Measurements from ENCODE around the gene DNALI1.

DNALI1 gene

DNA sequence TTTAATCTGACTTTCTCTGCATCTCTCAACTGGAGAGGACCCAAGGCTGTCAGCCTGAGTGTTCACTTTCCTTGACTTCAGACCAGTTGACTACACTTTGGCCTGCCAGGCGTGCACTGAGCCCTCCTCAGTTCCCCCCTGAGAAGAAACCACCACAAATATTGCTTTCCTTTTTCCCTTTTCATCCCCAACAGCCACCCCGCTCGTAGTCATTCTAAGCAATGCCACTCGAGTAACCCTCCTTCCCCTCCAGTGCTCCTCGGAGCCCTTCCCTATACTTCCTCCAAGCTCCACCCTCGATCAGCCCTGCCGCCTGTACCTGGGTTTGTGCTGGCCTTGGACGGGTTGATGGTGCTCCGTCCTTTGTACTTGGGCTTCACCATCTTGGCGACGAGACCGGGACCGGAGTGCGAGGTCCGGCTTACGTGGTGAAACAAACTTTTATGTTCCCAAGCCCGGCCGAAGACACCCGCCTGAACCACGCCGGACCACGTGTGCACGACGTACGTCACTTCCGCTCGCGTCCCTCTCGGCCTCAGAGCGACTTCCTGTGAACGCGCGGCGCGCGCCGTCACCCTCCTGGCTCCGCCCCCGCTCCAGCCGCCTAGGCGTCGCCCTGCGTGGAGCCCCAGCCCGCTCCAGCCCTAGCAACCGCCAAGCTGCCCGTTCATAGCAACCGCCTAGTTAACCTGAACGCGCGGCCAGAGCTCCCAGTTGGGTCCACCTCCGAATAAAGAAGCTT is 38.9 kb downstream of the DNALI1 start, which contains the start of gene GNL2:
GNL2 (minus strand) TSS at position 498 of the 742 bp plus-strand sequence; CDS start at position 383, 115 bp downstream.
- peaks cover 7% of the 10 kb centered on the region for H3K4me1 ChIP-seq (ENCODE audit: control insufficient read depth, insufficient read depth, low read length)
- H3K27ac ChIP-seq (ENCODE audit: extremely low read depth, low read depth, low read length) = peak within 1 kb of the TSS; percentile 41; the same call in 1 of the 2 replicates
- peaks cover 8 to 34% of the 10 kb centered on the region in 2 experiments for H3K36me3 ChIP-seq (ENCODE audit: control insufficient read depth in 2 of 2, insufficient read depth in 1 of 2, low read length in 2 of 2)
- no peaks in the 10 kb centered on the region for H3K9me3 ChIP-seq (ENCODE audit: control insufficient read depth, insufficient read depth, low read depth, low read length)
- ChIA-PET CTCF (interaction anchor here (0.5 to 1.6 kb wide), 6 partner anchors 9 to 233 kb away, joined by 3 to 6 read pairs (median 3); no protein-coding TSS in a partner anchor), POLR2A (interaction anchor here (0.6 to 1.4 kb wide), 9 partner anchors 11 to 203 kb away, joined by 3 to 11 read pairs (median 3); partner anchors contain the start of genes DNALI1, MEAF6 and SNIP1)
- peak within 1 kb of the TSS; percentile 94 for H3K4me3 ChIP-seq (ENCODE audit: low read depth, low read length)
- TF ChIP-seq, protein P1, sequence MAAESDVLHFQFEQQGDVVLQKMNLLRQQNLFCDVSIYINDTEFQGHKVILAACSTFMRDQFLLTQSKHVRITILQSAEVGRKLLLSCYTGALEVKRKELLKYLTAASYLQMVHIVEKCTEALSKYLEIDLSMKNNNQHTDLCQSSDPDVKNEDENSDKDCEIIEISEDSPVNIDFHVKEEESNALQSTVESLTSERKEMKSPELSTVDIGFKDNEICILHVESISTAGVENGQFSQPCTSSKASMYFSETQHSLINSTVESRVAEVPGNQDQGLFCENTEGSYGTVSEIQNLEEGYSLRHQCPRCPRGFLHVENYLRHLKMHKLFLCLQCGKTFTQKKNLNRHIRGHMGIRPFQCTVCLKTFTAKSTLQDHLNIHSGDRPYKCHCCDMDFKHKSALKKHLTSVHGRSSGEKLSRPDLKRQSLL (tag by site-specific recombination; IDR thresholded peaks at IDR 0.05) = no peak
- no peak for TF ChIP-seq ZNF248 (tag by site-specific recombination; IDR thresholded peaks at IDR 0.05)
- TF ChIP-seq, protein P2, sequence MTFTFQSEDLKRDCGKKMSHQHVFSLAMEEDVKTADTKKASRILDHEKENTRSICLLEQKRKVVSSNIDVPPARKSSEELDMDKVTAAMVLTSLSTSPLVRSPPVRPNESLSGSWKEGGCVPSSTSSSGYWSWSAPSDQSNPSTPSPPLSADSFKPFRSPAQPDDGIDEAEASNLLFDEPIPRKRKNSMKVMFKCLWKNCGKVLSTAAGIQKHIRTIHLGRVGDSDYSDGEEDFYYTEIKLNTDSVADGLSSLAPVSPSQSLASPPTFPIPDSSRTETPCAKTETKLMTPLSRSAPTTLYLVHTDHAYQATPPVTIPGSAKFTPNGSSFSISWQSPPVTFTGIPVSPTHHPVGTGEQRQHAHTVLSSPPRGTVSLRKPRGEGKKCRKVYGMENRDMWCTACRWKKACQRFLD (tag by site-specific recombination; IDR thresholded peaks at IDR 0.05) = no peak
- TF ChIP-seq PRDM1 (tag by site-specific recombination; IDR thresholded peaks at IDR 0.05) = 0 out of 2 replicates have a peak, but pooled peaks have one; percentile 33
- no peak for TF ChIP-seq ZNF658 (tag by site-specific recombination; IDR thresholded peaks at IDR 0.05)
- no peak for TF ChIP-seq ZBTB1 (tag by site-specific recombination; IDR thresholded peaks at IDR 0.05)
- no peak for TF ChIP-seq ZNF223 (tag by site-specific recombination; IDR thresholded peaks at IDR 0.05)
- TF ChIP-seq ZNF785 (tag by site-specific recombination; IDR thresholded peaks at IDR 0.05) = no peak
- no peak for TF ChIP-seq ZNF768 (tag by site-specific recombination; IDR thresholded peaks at IDR 0.05)
- no peak for TF ChIP-seq GLIS1 (tag by site-specific recombination; IDR thresholded peaks at IDR 0.05)
- TF ChIP-seq, protein P3, sequence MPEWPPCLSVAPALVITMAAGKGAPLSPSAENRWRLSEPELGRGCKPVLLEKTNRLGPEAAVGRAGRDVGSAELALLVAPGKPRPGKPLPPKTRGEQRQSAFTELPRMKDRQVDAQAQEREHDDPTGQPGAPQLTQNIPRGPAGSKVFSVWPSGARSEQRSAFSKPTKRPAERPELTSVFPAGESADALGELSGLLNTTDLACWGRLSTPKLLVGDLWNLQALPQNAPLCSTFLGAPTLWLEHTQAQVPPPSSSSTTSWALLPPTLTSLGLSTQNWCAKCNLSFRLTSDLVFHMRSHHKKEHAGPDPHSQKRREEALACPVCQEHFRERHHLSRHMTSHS (tag by site-specific recombination; IDR thresholded peaks at IDR 0.05) = no peak
- TF ChIP-seq, protein P4, sequence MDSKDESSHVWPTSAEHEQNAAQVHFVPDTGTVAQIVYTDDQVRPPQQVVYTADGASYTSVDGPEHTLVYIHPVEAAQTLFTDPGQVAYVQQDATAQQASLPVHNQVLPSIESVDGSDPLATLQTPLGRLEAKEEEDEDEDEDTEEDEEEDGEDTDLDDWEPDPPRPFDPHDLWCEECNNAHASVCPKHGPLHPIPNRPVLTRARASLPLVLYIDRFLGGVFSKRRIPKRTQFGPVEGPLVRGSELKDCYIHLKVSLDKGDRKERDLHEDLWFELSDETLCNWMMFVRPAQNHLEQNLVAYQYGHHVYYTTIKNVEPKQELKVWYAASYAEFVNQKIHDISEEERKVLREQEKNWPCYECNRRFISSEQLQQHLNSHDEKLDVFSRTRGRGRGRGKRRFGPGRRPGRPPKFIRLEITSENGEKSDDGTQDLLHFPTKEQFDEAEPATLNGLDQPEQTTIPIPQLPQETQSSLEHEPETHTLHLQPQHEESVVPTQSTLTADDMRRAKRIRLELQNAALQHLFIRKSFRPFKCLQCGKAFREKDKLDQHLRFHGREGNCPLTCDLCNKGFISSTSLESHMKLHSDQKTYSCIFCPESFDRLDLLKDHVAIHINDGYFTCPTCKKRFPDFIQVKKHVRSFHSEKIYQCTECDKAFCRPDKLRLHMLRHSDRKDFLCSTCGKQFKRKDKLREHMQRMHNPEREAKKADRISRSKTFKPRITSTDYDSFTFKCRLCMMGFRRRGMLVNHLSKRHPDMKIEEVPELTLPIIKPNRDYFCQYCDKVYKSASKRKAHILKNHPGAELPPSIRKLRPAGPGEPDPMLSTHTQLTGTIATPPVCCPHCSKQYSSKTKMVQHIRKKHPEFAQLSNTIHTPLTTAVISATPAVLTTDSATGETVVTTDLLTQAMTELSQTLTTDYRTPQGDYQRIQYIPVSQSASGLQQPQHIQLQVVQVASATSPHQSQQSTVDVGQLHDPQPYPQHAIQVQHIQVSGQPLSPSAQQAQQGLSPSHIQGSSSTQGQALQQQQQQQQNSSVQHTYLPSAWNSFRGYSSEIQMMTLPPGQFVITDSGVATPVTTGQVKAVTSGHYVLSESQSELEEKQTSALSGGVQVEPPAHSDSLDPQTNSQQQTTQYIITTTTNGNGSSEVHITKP (tag by site-specific recombination; IDR thresholded peaks at IDR 0.05) = peak; percentile 65
- no peak for TF ChIP-seq ZNF214 (tag by site-specific recombination; IDR thresholded peaks at IDR 0.05; ENCODE audit: borderline replicate concordance)
- TF ChIP-seq ZNF350 (tag by site-specific recombination; IDR thresholded peaks at IDR 0.05) = no peak
- TF ChIP-seq EGR2 (tag by site-specific recombination; IDR thresholded peaks at IDR 0.05; ENCODE audit: low read depth) = peak; percentile 36; the same call in 1 of the 2 replicates
- TF ChIP-seq ZNF366 (tag by site-specific recombination; conservative IDR thresholded peaks at IDR 0.05) = no peak
- no peak for TF ChIP-seq ZNF221 (tag by site-specific recombination; IDR thresholded peaks at IDR 0.05; ENCODE audit: borderline replicate concordance)
- TF ChIP-seq, protein P5, sequence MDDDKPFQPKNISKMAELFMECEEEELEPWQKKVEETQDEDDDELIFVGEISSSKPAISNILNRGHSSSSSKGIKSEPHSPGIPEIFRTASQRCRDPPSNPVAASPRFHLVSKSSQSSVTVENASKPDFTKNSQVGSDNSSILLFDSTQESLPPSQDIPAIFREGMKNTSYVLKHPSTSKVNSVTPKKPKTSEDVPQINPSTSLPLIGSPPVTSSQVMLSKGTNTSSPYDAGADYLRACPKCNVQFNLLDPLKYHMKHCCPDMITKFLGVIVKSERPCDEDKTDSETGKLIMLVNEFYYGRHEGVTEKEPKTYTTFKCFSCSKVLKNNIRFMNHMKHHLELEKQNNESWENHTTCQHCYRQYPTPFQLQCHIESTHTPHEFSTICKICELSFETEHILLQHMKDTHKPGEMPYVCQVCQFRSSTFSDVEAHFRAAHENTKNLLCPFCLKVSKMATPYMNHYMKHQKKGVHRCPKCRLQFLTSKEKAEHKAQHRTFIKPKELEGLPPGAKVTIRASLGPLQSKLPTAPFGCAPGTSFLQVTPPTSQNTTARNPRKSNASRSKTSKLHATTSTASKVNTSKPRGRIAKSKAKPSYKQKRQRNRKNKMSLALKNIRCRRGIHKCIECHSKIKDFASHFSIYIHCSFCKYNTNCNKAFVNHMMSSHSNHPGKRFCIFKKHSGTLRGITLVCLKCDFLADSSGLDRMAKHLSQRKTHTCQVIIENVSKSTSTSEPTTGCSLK (tag by site-specific recombination; IDR thresholded peaks at IDR 0.05) = no peak
- TF ChIP-seq ZNF391 (tag by site-specific recombination; IDR thresholded peaks at IDR 0.05; ENCODE audit: borderline replicate concordance, low read depth) = peak; percentile 70; the same call in 1 of the 2 replicates
- TF ChIP-seq ZNF473 (tag by site-specific recombination; IDR thresholded peaks at IDR 0.05) = no peak
- no peak; the same call in 1 of the 2 replicates for TF ChIP-seq ZNF777 (tag by site-specific recombination; IDR thresholded peaks at IDR 0.05; ENCODE audit: borderline replicate concordance)

All from HEK293 (cell line).